Measurements from ENCODE around the gene GDE1. TPM values are rescaled to one million over a fixed set of nuclear protein-coding genes. Genes with fewer than 3 reads are reported as not detected.

Gene GDE1
- total and polyA plus RNA-seq, 9 of the 15 experiments (the other 6 are each of a cell fraction or from before 2014, with no cell fraction given) = 18.8 to 40.5 (median 22.3) TPM

GRCh38 chr16:19507867-19508266 is 14.0 kb downstream of the GDE1 start:
- Histone ChIP-seq H3K4me3 (no peak overlapping the region), H3K9me1 (ENCODE audit: control insufficient read depth, insufficient read depth, low read length) (peaks cover 4% of the 10 kb centered on the region), H3K36me3 (ENCODE audit: control insufficient read depth, insufficient read depth, low read length) (peaks cover 52% of the 10 kb centered on the region), H3K9me3 (replicated peaks; ENCODE audit: control insufficient read depth, insufficient read depth, low read depth, low read length) (no peaks in the 10 kb centered on the region), H3K79me2 (ENCODE audit: control insufficient read depth, insufficient read depth, low read length) (no peaks in the 10 kb centered on the region), H3K9ac (ENCODE audit: insufficient read depth in 1 of 2, low read depth in 2 of 2, low read length in 2 of 2) (no peak overlapping the region), H3K4me2 (ENCODE audit: insufficient read depth, low read length) (no peak overlapping the region), H3K4me1 (replicated peaks in 1 of 2; ENCODE audit: control insufficient read depth in 2 of 2, insufficient read depth in 2 of 2, low read length in 2 of 2) (no peaks in the 10 kb centered on the region), H3K27ac (ENCODE audit: extremely low read depth, low read depth, low read length) (no peak overlapping the region), H2AFZ (ENCODE audit: low read depth, low read length) (no peak overlapping the region), H4K20me1 (replicated peaks; ENCODE audit: control insufficient read depth, insufficient read depth, low read length) (no peaks in the 10 kb centered on the region), H3K27me3 (ENCODE audit: control insufficient read depth in 2 of 2, insufficient read depth in 2 of 2, low read length in 2 of 2) (no peaks in the 10 kb centered on the region)
- TF ChIP-seq CAMTA2 (CRISPR knock-in tag; conservative IDR thresholded peaks at IDR 0.05) = no peak
- no peak for TF ChIP-seq HNRNPLL (IDR thresholded peaks at IDR 0.05; ENCODE audit: low read depth, low read length, poor library complexity, severe bottlenecking)
- no peak for TF ChIP-seq ZZZ3 (IDR thresholded peaks at IDR 0.05)
- no peak for TF ChIP-seq THAP7 (CRISPR knock-in tag; IDR thresholded peaks at IDR 0.05)
- no peak for TF ChIP-seq PCBP2 (IDR thresholded peaks at IDR 0.05; ENCODE audit: low read depth, low read length, poor library complexity, severe bottlenecking)
- TF ChIP-seq TCF7 (IDR thresholded peaks at IDR 0.05; ENCODE audit: borderline replicate concordance) = no peak
- TF ChIP-seq SMAD2 (IDR thresholded peaks at IDR 0.05; ENCODE audit: low read depth, low read length) = no peak
- no peak for TF ChIP-seq ZNF354B (CRISPR knock-in tag; IDR thresholded peaks at IDR 0.05)
- in situ Hi-C loops (cut with MboI) (no loop called here), intact Hi-C loops (cut with micrococcal nuclease) (no loop called here)
- DNase-seq (ENCODE audit: extremely low read depth in 1 of 4, low spot score in 3 of 4) = no peak
- no TSS peak for BruUV-seq (replicated peaks)
- no peak for FAIRE-seq
- POLR2A ChIA-PET = interaction anchor here (1.0 to 1.5 kb wide), 3 partner anchors 10 to 27 kb away, joined by 3 to 5 read pairs (median 4); no protein-coding TSS in a partner anchor
- ATAC-seq = no peak
- CTCF ChIA-PET (ENCODE audit: low intra/inter-chr PET ratio) = no interaction called here
- 87% methylated on average over 2 of the region's 2 CpGs for WGBS (ENCODE audit: insufficient coverage, low coverage, missing lambda C conversion rate)
